Stomach (tissue), 9 donors: ENCODE results near the gene S100A2. TPM values are rescaled to one million over a fixed set of nuclear protein-coding genes. Genes with fewer than 3 reads are reported as not detected.

ENCODE experiments used
- DNase-seq, 2 donors: peaks; one replicate each; pipeline versions ENCODE4 v3.0.0 to v3.0.0-alpha.2; 2013 to 2019
- H3K27ac ChIP-seq, 5 donors: fragments of 200-600 bp in 4 of 5; sonication (generic) in 4 of 5; one replicate each; pipeline ENCODE4 v1.5.1; 2013 to 2019; ENCODE audit warnings: mild to moderate bottlenecking in 1 of 5, moderate library complexity in 1 of 5
- H3K27me3 ChIP-seq, 3 donors: fragments of 200-600 bp; sonication (generic); one replicate each; pipeline ENCODE4 v1.5.1; 2017 to 2019; ENCODE audit warnings: mixed run types in 1 of 3
- H3K36me3 ChIP-seq, 4 donors: fragments of 200-600 bp; sonication (generic); 1 replicate in 3 of 4; 2 replicates in 1 of 4; pipeline ENCODE4 v1.5.1; 2016 to 2019
- H3K4me1 ChIP-seq, 4 donors: fragments of 200-600 bp; sonication (generic); one replicate each; pipeline ENCODE4 v1.5.1; 2016 to 2019
- H3K4me3 ChIP-seq, 4 donors: fragments of 200-600 bp; sonication (generic) in 3 of 4; one replicate each; pipeline ENCODE4 v1.5.1; 2016 to 2019; ENCODE audit warnings: mild to moderate bottlenecking in 1 of 4
- H3K9me3 ChIP-seq, 4 donors: fragments of 200-600 bp; sonication (generic); one replicate each; pipeline ENCODE4 v1.5.1; 2016 to 2019
- CTCF ChIP-seq, 7 experiments: fragments of 450-650 bp in 4 of 7; fragments of 200-600 bp in 3 of 7; sonication (generic) in 3 of 7; IDR thresholded peaks; one replicate each; pipeline ENCODE4 v1.5.1; 2016 to 2019; ENCODE audit warnings: antibody characterized with exemption in 7 of 7, control low read depth in 2 of 7, mild to moderate bottlenecking in 1 of 7
- EP300 ChIP-seq: sonication (generic); formaldehyde crosslinking; IDR thresholded peaks from one replicate; pipeline ENCODE4 v1.6.1; 2017; ENCODE audit warnings: antibody characterized with exemption
- POLR2A ChIP-seq, 4 donors: fragments of 450-650 bp; IDR thresholded peaks; one replicate each; pipeline ENCODE4 v1.6.1; 2016; ENCODE audit warnings: antibody characterized with exemption in 4 of 4, control low read depth in 2 of 4, mild to moderate bottlenecking in 1 of 4, moderate library complexity in 1 of 4
- POLR2AphosphoS5 ChIP-seq, 3 donors: sonication (generic); formaldehyde crosslinking; IDR thresholded peaks; one replicate each; pipeline ENCODE4 v1.6.1; 2016; ENCODE audit warnings: antibody characterized with exemption in 3 of 3
- WGBS, 5 donors: extraction: QIAGEN DNeasy Blood & Tissue Kit in 3 of 5; methylation state at CpG; one replicate each; pipeline versions ENCODE4 v1.1.5 to v1.1.7; 2013 to 2018; 5-methylcytosine and 5-hydroxymethylcytosine counted together
- intact Hi-C: fragments of 100-400 bp; cut with DNase I; formaldehyde crosslinking; loops from one replicate; pipeline ENCODE4 v1.15.1; 2023; ENCODE audit warnings: low total_unique reads
- polyA plus RNA-seq, 3 donors: library from polyadenylated mRNA; stranded (reverse); fragments of 200-250 nt; gene quantifications; one replicate each; pipeline ENCODE4 v1.2.3, GENCODE V29; 2013
- total RNA-seq, 5 donors: library from RNA; depleted of rRNA; stranded (reverse); fragments of >200 nt; gene quantifications; one replicate each; pipeline versions ENCODE4 v1.1.0 to v1.2.3, GENCODE V29; 2014 to 2016
- donor health status: healthy with polysubstance abuse.
- donor health status: Bipolar disorder and iron deficiency.
- donor health status: healthy.

S100A2 gene
- total and polyA plus RNA-seq, 8 donors = 2.2 to 1,809 (median 8.3) TPM; not detected in 3

- Histone ChIP-seq H3K27me3 (no peaks in the 10 kb centered on the region), H3K4me1 (peaks cover 38 to 72% (median 58%) of the 10 kb centered on the region in 4 donors)
- intact Hi-C loops = no loop called here
Observed at GRCh38 chr1:153540394-153541361, 25.0 kb downstream of the S100A2 start, which contains the start of gene S100A5. Gene S100A5 (minus strand): TSS chr1:153540934. CDS start chr1:153540191, 743 bp downstream.

GRCh38 chr1:153539395-153540093 lies 26.1 kb downstream of the S100A2 start:
- peak overlapping the region in 2 of 5 donors; percentile 60 to 63 for H3K27ac ChIP-seq
- H3K4me3 ChIP-seq = no peak overlapping the region
- H3K4me1 ChIP-seq = peaks cover 35 to 68% (median 54%) of the 10 kb centered on the region in 4 donors
- peaks cover 0 to 3% (median 0%) of the 10 kb centered on the region in 4 donors for H3K36me3 ChIP-seq
- TF ChIP-seq POLR2A (IDR thresholded peaks at IDR 0.05) = no peak
- TF ChIP-seq POLR2AphosphoS5 (IDR thresholded peaks at IDR 0.05) = no peak
- TF ChIP-seq CTCF (IDR thresholded peaks at IDR 0.05) = no peak
- TF ChIP-seq EP300 = no peak
- whole genome bisulfite sequencing, 5 donors = 73 to 78% (median 77%) methylated on average over 3 to 4 of the region's 4 CpGs
- peak in 1 of 2 donors; percentile 67 for DNase-seq
- no peaks in the 10 kb centered on the region for H3K27me3 ChIP-seq
- intact Hi-C loops = no loop called here
- H3K9me3 ChIP-seq = no peaks in the 10 kb centered on the region

More at GRCh38 chr1:153540394-153541361, 25.0 kb downstream of the S100A2 start, which contains the start of gene S100A5:
- no peak within 1 kb of the TSS for H3K4me3 ChIP-seq
- H3K9me3 ChIP-seq = no peaks in the 10 kb centered on the region
- no peak for TF ChIP-seq EP300
- no peak for TF ChIP-seq POLR2AphosphoS5 (IDR thresholded peaks at IDR 0.05)
- peak within 1 kb of the TSS in 4 of 5 donors; percentile 30 to 63 (median 54) for H3K27ac ChIP-seq
- no peaks in the 10 kb centered on the region for H3K36me3 ChIP-seq
- 69 to 85% (median 75%) methylated on average over 10 to 11 of the region's 11 CpGs for WGBS, 5 donors
- peak in 1 of 2 donors; percentile 51 for DNase-seq

- 51 to 81% (median 61%) methylated on average over 6 of the region's 6 CpGs for WGBS, 5 donors
- peaks cover 35 to 68% (median 54%) of the 10 kb centered on the region in 4 donors for H3K4me1 ChIP-seq
- H3K4me3 ChIP-seq = no peak overlapping the region
- peak overlapping the region in 4 of 5 donors; percentile 30 to 99 (median 37) for H3K27ac ChIP-seq
- intact Hi-C loops = no loop called here
- H3K36me3 ChIP-seq = peaks cover 0 to 9% (median 0%) of the 10 kb centered on the region in 4 donors
- TF ChIP-seq EP300 (no peak), POLR2AphosphoS5 (IDR thresholded peaks at IDR 0.05) (no peak), POLR2A (IDR thresholded peaks at IDR 0.05) (no peak), CTCF (IDR thresholded peaks at IDR 0.05) (no peak)
- no peaks in the 10 kb centered on the region for H3K9me3 ChIP-seq
- DNase-seq = peak; percentile 40 to 83
- H3K27me3 ChIP-seq = no peaks in the 10 kb centered on the region
Observed at GRCh38 chr1:153538315-153538821, 27.3 kb downstream of the S100A2 start.

DNA sequence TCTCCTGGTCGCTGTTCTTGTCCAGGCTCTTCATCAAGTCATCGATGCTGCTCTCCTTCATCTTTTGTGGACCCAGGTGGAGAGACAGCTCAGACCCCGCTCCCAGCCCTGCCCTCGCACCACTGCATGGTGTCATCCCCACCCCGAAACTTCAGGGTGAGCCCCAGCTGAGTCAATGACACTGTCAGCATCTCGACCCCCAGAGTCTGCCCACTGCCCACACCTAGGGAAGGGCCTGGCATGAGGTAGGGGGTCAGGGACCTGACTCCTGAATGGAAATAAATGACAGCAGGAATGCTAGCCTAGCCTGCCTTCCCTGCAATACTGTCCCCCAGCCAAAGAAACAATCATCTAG lies 28.3 kb downstream of the S100A2 start:
- no peaks in the 10 kb centered on the region for H3K9me3 ChIP-seq
- H3K27ac ChIP-seq = peak overlapping the region in 3 of 5 donors; percentile 30 to 99 (median 99)
- DNase-seq = no peak
- TF ChIP-seq POLR2AphosphoS5 (IDR thresholded peaks at IDR 0.05) (no peak), CTCF (IDR thresholded peaks at IDR 0.05) (no peak), EP300 (no peak), POLR2A (IDR thresholded peaks at IDR 0.05) (no peak)
- H3K36me3 ChIP-seq = peaks cover 0 to 9% (median 0%) of the 10 kb centered on the region in 4 donors
- WGBS, 5 donors = 95 to 99% (median 98%) methylated on average over 6 of the region's 6 CpGs
- intact Hi-C loops = no loop called here
- H3K4me3 ChIP-seq = no peak overlapping the region
- H3K27me3 ChIP-seq = no peaks in the 10 kb centered on the region
- H3K4me1 ChIP-seq = peaks cover 40 to 68% (median 58%) of the 10 kb centered on the region in 4 donors
